ENCODE data around the gene TXN. TPM values are rescaled to one million over a fixed set of nuclear protein-coding genes. Genes with fewer than 3 reads are reported as not detected.

Gene TXN
- total and polyA plus RNA-seq, 2 of the 8 experiments (the other 6 are each of a cell fraction or from before 2014, with no cell fraction given): 297 to 419 TPM

DNA sequence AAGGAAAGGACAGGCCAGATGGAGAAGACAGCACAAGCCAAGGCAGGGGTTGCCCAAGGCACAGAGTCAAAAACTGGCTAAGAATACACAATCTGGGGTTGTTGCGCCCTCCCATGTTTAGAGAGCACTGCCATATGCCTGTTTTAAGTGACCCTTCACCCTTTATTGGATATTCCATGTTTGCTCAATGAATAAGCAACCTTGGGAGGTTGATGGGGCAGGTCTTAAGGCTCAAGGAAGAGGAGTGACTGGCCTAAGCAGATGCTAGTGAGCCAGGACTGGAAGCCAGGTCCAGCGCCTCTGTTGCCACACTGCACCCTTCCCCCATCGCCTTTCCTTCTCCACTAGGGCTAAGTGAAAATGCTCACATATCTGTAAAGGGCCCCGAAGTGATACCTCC, 6.7 kb downstream of the TXN start:
- H3K9me3 ChIP-seq (ENCODE audit: insufficient read depth in 2 of 2, low read depth in 1 of 2, low read length in 1 of 2): no peaks in the 10 kb centered on the region
- no peak overlapping the region for H4K5ac ChIP-seq (ENCODE audit: insufficient read length, low read depth, low read length)
- FAIRE-seq: no peak
- peaks cover 2 to 49% (median 29%) of the 10 kb centered on the region in 4 experiments; a peak in 7 of 8 replicates for H3K36me3 ChIP-seq (ENCODE audit: control insufficient read depth in 2 of 4, insufficient read depth in 4 of 4, low read length in 3 of 4)
- DNase-seq (ENCODE audit: low read depth in 1 of 2, low spot score in 2 of 2): no peak
- H3K23me2 ChIP-seq (ENCODE audit: low read depth, low read length): no peaks in the 10 kb centered on the region
- no peak overlapping the region for H4K91ac ChIP-seq (replicated peaks; ENCODE audit: insufficient read length, low read length)
- H3K9ac ChIP-seq (replicated peaks in 1 of 4; ENCODE audit: extremely low read depth in 1 of 4, low read depth in 3 of 4, low read length in 3 of 4): no peak overlapping the region
- H3K4me1 ChIP-seq (replicated peaks in 1 of 4; ENCODE audit: control insufficient read depth in 3 of 4, insufficient read depth in 4 of 4, low read length in 3 of 4): peaks cover 0 to 8% (median 3%) of the 10 kb centered on the region in 4 experiments; a peak in 6 of 7 replicates
- no peak overlapping the region for H2BK120ac ChIP-seq (replicated peaks; ENCODE audit: low read depth, low read length)
- H2BK5ac ChIP-seq (ENCODE audit: low read depth, low read length): no peak overlapping the region
- WGBS, 2 experiments (ENCODE audit: extremely low coverage in 1 of 2, insufficient coverage in 1 of 2, insufficient read length in 1 of 2, insufficient replicate concordance in 2 of 2, low coverage in 1 of 2, low lambda C conversion rate in 2 of 2, missing lambda C conversion rate in 1 of 2): 98% methylated on average over 4 of the region's 4 CpGs; no CpG with 5 or more reads in 1 of the 2 experiments
- H3K56ac ChIP-seq (replicated peaks; ENCODE audit: insufficient read length, low read depth, low read length): no peak overlapping the region
- no peak overlapping the region for H2AFZ ChIP-seq (ENCODE audit: low read length)
- H3K4me2 ChIP-seq (ENCODE audit: insufficient read depth in 1 of 2, low read depth in 2 of 2, low read length in 2 of 2): no peak overlapping the region
- no peak overlapping the region for H4K8ac ChIP-seq (ENCODE audit: extremely low read depth, insufficient read depth, low read length)
- H3K14ac ChIP-seq (ENCODE audit: insufficient read length): no peak overlapping the region
- H3K4me3 ChIP-seq (ENCODE audit: extremely low read depth in 1 of 4, insufficient read depth in 2 of 4, low read depth in 3 of 4, low read length in 4 of 4): no peak overlapping the region
- CTCF ChIA-PET (ENCODE audit: partially characterized antibody): no interaction called here
- H4K20me1 ChIP-seq (replicated peaks in 1 of 2; ENCODE audit: control insufficient read depth in 1 of 2, insufficient read depth in 2 of 2, low read length in 2 of 2): peaks cover 14 to 19% of the 10 kb centered on the region in 2 experiments
- no peak overlapping the region for H3K27ac ChIP-seq (ENCODE audit: low read depth, low read length)
- TF ChIP-seq, protein P1, sequence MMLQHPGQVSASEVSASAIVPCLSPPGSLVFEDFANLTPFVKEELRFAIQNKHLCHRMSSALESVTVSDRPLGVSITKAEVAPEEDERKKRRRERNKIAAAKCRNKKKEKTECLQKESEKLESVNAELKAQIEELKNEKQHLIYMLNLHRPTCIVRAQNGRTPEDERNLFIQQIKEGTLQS (IDR thresholded peaks at IDR 0.05; ENCODE audit: insufficient read depth, low read depth, low read length): no peak
- POLR2A ChIA-PET (ENCODE audit: partially characterized antibody): no interaction called here
- H3K79me2 ChIP-seq (ENCODE audit: control insufficient read depth in 1 of 2, insufficient read depth in 2 of 2, low read length in 2 of 2): peaks cover 15 to 75% of the 10 kb centered on the region in 2 experiments
- H3K23ac ChIP-seq (ENCODE audit: insufficient read length): no peak overlapping the region
- H3K79me1 ChIP-seq (ENCODE audit: low read depth, low read length): peaks cover 2% of the 10 kb centered on the region; the same call in 1 of the 2 replicates
- no peak overlapping the region for H2BK20ac ChIP-seq (ENCODE audit: low read length)
- H3K4ac ChIP-seq (replicated peaks; ENCODE audit: insufficient read length, low read depth, low read length): no peak overlapping the region
- no peak overlapping the region for H3K18ac ChIP-seq (ENCODE audit: extremely low read depth, low read length)
- no peak overlapping the region for H2AK5ac ChIP-seq (ENCODE audit: low read depth, low read length)
- no peak overlapping the region for H2BK15ac ChIP-seq (ENCODE audit: low read length)
- H3K27me3 ChIP-seq (replicated peaks in 1 of 4; ENCODE audit: control insufficient read depth in 3 of 4, extremely low read depth in 1 of 4, insufficient read depth in 3 of 4, low read length in 3 of 4): no peaks in the 10 kb centered on the region
- H2BK12ac ChIP-seq (ENCODE audit: low read depth, low read length): no peak overlapping the region

All from H1 (cell line).